ENCODE data around the gene PA2G4. TPM values are rescaled to one million over a fixed set of nuclear protein-coding genes. Genes with fewer than 3 reads are reported as not detected.

The PA2G4 gene
- total and polyA plus RNA-seq, 10 of the 15 experiments (the other 5 are each of a cell fraction or from before 2014, with no cell fraction given), result 148 to 514 (median 406) TPM

DNA sequence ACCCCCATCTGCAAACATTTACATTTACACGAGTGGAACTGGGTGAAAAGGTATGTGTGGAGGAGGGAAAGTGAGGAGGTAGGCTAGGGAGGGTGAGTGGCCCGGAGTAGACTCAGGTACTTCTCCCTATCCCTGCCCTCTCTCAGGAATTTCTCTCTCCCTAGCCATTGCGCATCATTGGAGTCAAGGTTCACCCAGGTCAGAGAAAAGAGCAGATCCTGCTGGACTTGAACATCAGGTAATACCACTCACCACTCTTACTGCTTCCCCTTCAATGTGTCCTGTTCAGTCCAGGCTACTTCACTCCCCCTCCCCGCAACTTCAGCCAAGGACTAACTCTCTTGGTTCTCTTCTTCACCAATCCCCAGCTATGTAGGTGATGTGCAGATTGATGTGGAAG lies 26.5 kb downstream of the PA2G4 start:
- Histone ChIP-seq H3K9me3 (replicated peaks; ENCODE audit: control insufficient read depth, insufficient read depth, low read length) (no peaks in the 10 kb centered on the region), H3K4me1 (ENCODE audit: control insufficient read depth, insufficient read depth, low read length) (peaks cover 21% of the 10 kb centered on the region), H3K9ac (ENCODE audit: control insufficient read depth, insufficient read depth, low read length) (no peak overlapping the region; the same call in 1 of the 2 replicates), H3K27me3 (replicated peaks in 1 of 2; ENCODE audit: control insufficient read depth in 2 of 2, insufficient read depth in 2 of 2, low read length in 1 of 2) (no peaks in the 10 kb centered on the region), H2AFZ (ENCODE audit: control insufficient read depth, low read depth, low read length) (no peak overlapping the region), H3K4me2 (ENCODE audit: control insufficient read depth, insufficient read depth) (no peak overlapping the region), H4K20me1 (ENCODE audit: control insufficient read depth, insufficient read depth) (no peaks in the 10 kb centered on the region), H3K79me2 (ENCODE audit: control insufficient read depth, insufficient read depth, low read length) (peaks cover 21% of the 10 kb centered on the region), H3K27ac (ENCODE audit: control insufficient read depth, insufficient read depth) (no peak overlapping the region), H3K4me3 (no peak overlapping the region), H3K36me3 (ENCODE audit: control insufficient read depth in 2 of 2, insufficient read depth in 2 of 2, low read length in 1 of 2) (peaks cover 14 to 16% of the 10 kb centered on the region in 2 experiments)
- POLR2A ChIA-PET, result interaction anchor here (0.6 to 1.4 kb wide), 3 partner anchors 20 to 91 kb away, joined by 4 to 9 read pairs (median 7); partner anchors contain the start of gene RNF41
- no TSS peak for BruUV-seq (replicated peaks)
- intact Hi-C loops (cut with micrococcal nuclease; ENCODE audit: unreplicated experiment) (no loop called here), in situ Hi-C loops (cut with MboI) (loop anchor here (5.0 kb wide), 1 partner anchor 56 kb away; the partner anchor contains the start of gene SMARCC2)
- FAIRE-seq (no peak), DNase-seq (ENCODE audit: low read depth, low spot score) (no peak), ATAC-seq (no peak)
- CTCF ChIA-PET, result interaction anchor here (0.6 to 10.3 kb wide), 2 partner anchors 58 to 308 kb away, joined by 3 to 129 read pairs; partner anchors contain the start of gene SMARCC2
- TF ChIP-seq WRNIP1 (IDR thresholded peaks at IDR 0.05; ENCODE audit: borderline replicate concordance, low read depth, low read length) (no peak), SMARCA5 (IDR thresholded peaks at IDR 0.05) (no peak), STAT1 (conservative IDR thresholded peaks at IDR 0.05) (no peak), KLF5 (IDR thresholded peaks at IDR 0.05; ENCODE audit: partially characterized antibody) (no peak), NBN (IDR thresholded peaks at IDR 0.05) (no peak), CREM (IDR thresholded peaks at IDR 0.05; ENCODE audit: low read depth) (no peak), FOXK2 (IDR thresholded peaks at IDR 0.05) (no peak), EP300 (IDR thresholded peaks at IDR 0.05; ENCODE audit: borderline replicate concordance in 1 of 2, control insufficient read depth in 1 of 2, low read depth in 2 of 2, low read length in 2 of 2) (no peak), CBFB (IDR thresholded peaks at IDR 0.05; ENCODE audit: low read depth) (no peak), MXI1 (IDR thresholded peaks at IDR 0.05; ENCODE audit: low read depth, low read length) (no peak), EZH2 (IDR thresholded peaks at IDR 0.05; ENCODE audit: borderline replicate concordance, control insufficient read depth, low read depth, low read length) (no peak), FOXM1 (IDR thresholded peaks at IDR 0.05; ENCODE audit: low read depth, low read length) (no peak)
- TF ChIP-seq, protein P1, sequence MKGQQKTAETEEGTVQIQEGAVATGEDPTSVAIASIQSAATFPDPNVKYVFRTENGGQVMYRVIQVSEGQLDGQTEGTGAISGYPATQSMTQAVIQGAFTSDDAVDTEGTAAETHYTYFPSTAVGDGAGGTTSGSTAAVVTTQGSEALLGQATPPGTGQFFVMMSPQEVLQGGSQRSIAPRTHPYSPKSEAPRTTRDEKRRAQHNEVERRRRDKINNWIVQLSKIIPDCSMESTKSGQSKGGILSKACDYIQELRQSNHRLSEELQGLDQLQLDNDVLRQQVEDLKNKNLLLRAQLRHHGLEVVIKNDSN (IDR thresholded peaks at IDR 0.05; ENCODE audit: borderline replicate concordance, extremely low read length, insufficient read depth, low read depth, low read length), result no peak
- TF ChIP-seq, protein P2, sequence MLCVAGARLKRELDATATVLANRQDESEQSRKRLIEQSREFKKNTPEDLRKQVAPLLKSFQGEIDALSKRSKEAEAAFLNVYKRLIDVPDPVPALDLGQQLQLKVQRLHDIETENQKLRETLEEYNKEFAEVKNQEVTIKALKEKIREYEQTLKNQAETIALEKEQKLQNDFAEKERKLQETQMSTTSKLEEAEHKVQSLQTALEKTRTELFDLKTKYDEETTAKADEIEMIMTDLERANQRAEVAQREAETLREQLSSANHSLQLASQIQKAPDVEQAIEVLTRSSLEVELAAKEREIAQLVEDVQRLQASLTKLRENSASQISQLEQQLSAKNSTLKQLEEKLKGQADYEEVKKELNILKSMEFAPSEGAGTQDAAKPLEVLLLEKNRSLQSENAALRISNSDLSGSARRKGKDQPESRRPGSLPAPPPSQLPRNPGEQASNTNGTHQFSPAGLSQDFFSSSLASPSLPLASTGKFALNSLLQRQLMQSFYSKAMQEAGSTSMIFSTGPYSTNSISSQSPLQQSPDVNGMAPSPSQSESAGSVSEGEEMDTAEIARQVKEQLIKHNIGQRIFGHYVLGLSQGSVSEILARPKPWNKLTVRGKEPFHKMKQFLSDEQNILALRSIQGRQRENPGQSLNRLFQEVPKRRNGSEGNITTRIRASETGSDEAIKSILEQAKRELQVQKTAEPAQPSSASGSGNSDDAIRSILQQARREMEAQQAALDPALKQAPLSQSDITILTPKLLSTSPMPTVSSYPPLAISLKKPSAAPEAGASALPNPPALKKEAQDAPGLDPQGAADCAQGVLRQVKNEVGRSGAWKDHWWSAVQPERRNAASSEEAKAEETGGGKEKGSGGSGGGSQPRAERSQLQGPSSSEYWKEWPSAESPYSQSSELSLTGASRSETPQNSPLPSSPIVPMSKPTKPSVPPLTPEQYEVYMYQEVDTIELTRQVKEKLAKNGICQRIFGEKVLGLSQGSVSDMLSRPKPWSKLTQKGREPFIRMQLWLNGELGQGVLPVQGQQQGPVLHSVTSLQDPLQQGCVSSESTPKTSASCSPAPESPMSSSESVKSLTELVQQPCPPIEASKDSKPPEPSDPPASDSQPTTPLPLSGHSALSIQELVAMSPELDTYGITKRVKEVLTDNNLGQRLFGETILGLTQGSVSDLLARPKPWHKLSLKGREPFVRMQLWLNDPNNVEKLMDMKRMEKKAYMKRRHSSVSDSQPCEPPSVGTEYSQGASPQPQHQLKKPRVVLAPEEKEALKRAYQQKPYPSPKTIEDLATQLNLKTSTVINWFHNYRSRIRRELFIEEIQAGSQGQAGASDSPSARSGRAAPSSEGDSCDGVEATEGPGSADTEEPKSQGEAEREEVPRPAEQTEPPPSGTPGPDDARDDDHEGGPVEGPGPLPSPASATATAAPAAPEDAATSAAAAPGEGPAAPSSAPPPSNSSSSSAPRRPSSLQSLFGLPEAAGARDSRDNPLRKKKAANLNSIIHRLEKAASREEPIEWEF (IDR thresholded peaks at IDR 0.05; ENCODE audit: insufficient replicate concordance, low read depth, low read length), result no peak
- TF ChIP-seq, protein P3, sequence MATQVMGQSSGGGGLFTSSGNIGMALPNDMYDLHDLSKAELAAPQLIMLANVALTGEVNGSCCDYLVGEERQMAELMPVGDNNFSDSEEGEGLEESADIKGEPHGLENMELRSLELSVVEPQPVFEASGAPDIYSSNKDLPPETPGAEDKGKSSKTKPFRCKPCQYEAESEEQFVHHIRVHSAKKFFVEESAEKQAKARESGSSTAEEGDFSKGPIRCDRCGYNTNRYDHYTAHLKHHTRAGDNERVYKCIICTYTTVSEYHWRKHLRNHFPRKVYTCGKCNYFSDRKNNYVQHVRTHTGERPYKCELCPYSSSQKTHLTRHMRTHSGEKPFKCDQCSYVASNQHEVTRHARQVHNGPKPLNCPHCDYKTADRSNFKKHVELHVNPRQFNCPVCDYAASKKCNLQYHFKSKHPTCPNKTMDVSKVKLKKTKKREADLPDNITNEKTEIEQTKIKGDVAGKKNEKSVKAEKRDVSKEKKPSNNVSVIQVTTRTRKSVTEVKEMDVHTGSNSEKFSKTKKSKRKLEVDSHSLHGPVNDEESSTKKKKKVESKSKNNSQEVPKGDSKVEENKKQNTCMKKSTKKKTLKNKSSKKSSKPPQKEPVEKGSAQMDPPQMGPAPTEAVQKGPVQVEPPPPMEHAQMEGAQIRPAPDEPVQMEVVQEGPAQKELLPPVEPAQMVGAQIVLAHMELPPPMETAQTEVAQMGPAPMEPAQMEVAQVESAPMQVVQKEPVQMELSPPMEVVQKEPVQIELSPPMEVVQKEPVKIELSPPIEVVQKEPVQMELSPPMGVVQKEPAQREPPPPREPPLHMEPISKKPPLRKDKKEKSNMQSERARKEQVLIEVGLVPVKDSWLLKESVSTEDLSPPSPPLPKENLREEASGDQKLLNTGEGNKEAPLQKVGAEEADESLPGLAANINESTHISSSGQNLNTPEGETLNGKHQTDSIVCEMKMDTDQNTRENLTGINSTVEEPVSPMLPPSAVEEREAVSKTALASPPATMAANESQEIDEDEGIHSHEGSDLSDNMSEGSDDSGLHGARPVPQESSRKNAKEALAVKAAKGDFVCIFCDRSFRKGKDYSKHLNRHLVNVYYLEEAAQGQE (IDR thresholded peaks at IDR 0.05; ENCODE audit: low read depth, low read length), result no peak
- WGBS (ENCODE audit: insufficient coverage, insufficient replicate concordance, low lambda C conversion rate, missing lambda C conversion rate), result 83% methylated on average over 4 of the region's 4 CpGs
- RAD21 ChIA-PET (ENCODE audit: unreplicated experiment), result no interaction called here
- SMC1A ChIA-PET (ENCODE audit: uncharacterized antibody, unreplicated experiment), result interaction anchor here (1.3 to 1.5 kb wide), 2 partner anchors 12 to 58 kb away, joined by 4 to 6 read pairs; partner anchors contain the start of gene ZC3H10
